Mesenteric fat pad (tissue), 1 donor: ENCODE measurements around the gene LRP5. TPM values are rescaled to one million over a fixed set of nuclear protein-coding genes. Genes with fewer than 3 reads are reported as not detected.

Experiments
- DNase-seq: peaks from one replicate; pipeline ENCODE4 v3.0.0-alpha.2; 2020; ENCODE audit warnings: low spot score
- total RNA-seq: library from RNA; stranded (reverse); fragmentation: NEBNext Ultra II Directional; extraction: Animal tissue kit (Norgen Biotek cat#: 25700); gene quantifications from one replicate; pipeline ENCODE4 v1.2.1, GENCODE V29; 2021
- donor health status: DM: yes; HTN: yes; CAD: no.

Gene LRP5
- total RNA-seq, 1 donor from 2014 or later, result 59.9 TPM

DNA sequence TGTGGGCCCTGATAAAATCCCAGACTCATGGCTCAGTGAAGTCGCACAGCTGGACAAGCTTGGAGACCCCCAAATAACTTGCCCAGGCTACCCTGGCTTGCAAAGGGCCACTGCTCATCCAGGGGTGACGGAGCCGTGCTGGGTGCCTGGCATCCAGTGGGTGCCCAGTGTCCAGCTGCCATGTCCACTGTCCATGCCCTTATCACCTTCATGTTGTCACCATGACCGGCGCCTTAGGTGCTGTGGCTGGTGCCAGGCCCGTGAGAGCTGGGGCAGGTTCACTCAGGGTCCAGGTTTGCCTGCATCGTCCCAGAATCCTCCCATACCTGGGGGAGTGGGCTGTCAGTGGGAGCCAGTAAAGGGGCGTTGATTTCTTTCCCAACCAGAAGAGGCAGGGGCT, 57.4 kb downstream of the LRP5 start:
- DNase-seq, result no peak

GRCh38 chr11:68370211-68371111, 58.1 kb downstream of the LRP5 start:
- DNase-seq, result no peak

- DNase-seq, result no peak
Observed at GRCh38 chr11:68371171-68372041, 59.0 kb downstream of the LRP5 start.

DNA sequence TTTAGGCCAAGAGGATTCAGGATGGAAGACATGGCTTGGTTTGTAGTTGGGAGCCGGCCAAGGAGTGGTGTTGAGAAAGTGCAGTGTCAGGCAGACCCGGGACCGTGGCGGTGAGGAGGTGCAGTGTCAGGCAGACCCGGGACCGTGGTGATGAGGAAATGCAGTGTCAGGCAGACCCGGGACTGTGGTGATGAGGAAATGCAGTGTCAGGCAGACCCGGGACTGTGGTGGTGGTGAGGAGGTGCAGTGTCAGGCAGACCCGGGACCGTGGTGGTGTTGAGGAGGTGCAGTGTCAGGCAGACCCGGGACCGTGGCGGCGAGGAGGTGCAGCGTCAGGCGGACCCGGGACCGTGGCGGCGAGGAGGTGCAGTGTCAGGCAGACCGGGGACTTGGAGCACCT, 59.7 kb downstream of the LRP5 start:
- no peak for DNase-seq

- no peak for DNase-seq
Observed at GRCh38 chr11:68372625-68373024, 60.2 kb downstream of the LRP5 start.

GRCh38 chr11:68373189-68373814, 60.9 kb downstream of the LRP5 start:
- DNase-seq, result no peak

GRCh38 chr11:68373815-68374501, 61.6 kb downstream of the LRP5 start:
- DNase-seq, result no peak

DNA sequence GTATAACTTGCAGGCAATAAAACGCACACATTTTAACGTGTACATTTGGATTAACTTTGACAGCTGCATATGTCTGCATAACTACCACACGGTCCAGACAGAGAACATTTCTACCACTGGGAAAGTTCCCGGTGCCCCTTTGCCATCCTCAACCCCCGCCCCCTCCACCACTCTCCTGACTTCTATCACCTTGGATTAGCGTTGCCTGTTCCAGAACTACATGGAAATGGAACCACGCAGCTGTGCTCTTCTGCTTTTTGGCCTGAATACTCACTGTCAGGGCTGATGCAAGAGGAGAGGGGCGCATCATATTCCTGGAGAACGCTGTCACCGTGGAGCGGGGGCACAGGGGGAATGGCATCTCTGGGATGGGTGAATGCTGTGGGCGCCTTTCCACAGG, 62.1 kb downstream of the LRP5 start:
- no peak for DNase-seq

DNA sequence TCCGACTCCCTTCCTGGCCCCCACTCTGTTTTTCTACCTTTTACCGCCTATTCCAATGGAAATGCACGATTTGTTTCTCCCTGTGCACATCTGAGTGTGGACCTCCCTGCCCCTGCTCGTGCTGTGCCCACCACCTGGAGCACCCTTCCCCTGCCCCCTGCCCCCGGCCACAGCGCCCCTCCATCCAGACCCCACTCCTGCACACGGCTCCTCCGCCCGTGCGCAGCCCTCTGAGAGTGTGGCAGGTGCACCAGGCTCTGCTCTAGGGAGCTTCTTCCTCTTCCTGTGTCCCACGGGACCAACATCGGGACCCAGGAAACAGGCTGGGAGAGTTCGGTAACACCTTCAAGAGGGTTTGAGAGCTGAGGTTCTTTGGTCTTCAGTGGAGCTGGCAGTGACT, 62.9 kb downstream of the LRP5 start:
- no peak for DNase-seq

- no peak for DNase-seq
Observed at GRCh38 chr11:68375766-68376165, 63.4 kb downstream of the LRP5 start.

DNA sequence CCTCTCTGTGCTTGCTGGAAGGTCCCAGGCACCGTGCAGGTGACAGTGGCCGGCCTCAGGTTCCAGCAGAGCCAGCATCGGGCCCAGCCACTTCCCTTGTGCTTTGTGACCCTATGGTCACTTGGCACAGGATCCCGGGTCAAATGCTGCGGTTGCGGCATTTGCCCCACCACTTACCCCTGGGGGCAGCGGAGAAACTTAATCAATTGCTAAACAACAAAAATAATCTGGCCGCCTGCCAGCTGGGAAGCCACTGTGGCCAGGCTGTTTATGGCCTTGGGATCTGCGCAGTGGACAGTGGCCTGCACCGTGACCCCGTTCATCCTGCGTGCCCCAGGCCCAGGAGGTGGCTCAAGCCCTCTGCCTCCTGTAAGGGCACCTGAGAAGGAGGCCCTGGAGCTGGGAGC, 65.0 kb downstream of the LRP5 start:
- DNase-seq, result no peak

DNA sequence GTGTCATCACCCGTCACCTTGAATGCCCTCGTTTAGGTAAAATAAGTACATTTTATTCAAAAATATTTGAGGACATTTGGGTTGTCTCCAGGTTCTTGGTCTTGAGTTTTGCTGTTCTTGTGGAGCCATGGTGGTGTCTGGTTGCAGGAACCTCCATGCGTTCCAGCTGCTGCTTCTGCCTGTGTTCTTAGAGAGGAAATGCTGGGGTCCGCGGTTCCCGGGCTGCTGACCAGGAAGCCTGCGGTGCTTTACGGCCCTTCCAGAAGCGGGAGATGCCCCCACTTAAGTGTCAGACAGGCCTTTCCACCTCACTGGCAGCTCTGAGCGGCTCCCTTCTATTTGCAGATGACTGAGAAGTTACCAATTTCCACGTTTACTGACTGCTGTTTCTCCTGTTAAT, 66.8 kb downstream of the LRP5 start:
- no peak for DNase-seq

DNA sequence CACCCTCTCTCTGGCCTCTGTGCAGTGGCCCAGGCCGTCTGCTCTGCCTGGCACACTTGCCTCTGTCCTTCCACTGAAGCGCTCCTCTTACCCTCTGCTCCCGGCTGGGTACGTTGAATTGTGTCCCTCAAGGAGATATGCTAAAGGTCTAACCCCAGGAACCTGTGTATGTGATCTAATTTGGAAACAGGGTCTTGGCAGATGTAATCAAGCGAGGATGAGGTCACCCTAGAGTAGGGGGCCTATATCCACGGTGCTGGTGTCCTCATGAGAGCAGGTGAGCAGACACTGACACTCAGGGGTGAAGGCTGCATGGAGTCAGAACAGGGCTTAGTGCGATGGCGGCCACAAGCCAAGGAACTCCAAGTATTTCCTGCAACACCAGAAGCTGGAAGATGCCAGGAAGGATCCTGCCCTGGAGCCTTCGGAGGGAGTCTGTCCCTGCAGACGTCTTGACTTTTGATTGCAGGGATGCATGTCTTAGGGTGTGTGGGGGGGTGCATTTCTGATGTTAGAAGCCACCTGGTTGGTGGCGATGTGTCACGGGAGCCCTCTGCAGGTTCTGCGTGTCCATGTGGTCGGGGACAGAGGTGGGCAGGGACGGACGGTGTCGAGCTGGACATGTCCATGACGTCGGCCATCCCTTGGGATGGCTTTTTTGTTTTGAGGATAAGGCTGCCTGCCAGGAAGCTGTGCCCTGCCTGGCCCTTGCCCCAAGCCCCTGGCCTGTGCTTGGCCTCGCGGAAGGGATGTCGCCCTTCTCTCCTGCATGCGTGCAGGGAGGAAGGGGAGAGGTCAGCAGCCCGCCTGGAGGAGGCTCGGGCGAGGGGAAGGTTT, 68.6 kb downstream of the LRP5 start:
- no peak for DNase-seq

GRCh38 chr11:68381716-68382115, 69.3 kb downstream of the LRP5 start:
- DNase-seq, result no peak

DNA sequence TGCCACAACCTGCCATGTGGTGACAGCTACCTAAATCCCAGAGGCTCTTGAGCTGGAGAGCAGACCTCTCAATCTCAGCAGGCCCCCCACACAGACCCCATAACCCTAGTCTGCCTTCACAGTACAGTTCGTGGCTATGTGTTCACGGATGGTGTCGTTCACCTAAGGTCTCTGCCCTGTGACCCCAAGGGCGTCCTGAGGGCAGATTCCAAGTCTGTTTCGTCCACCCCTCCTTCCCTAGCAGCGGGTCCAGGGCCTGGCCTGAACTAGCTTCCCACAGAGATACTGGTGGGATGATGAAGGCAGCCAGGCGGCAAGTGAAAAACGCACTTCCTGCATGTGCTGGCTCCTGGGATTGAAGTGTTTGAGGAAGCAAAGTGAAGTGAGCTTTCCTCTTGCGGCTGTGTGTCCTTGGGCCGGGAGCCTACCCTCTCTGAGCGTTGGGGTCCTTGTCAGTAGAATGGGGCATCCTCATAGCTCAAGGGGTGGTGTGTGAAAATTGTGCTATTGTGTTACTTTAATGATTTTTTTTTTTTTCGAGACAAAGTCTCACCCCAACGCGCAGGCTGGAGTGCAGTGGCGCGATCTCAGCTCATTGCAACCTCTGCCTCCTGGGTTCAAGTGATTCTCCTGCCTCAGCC, 70.1 kb downstream of the LRP5 start:
- no peak for DNase-seq

- DNase-seq, result no peak
Observed at GRCh38 chr11:68383976-68384501, 71.6 kb downstream of the LRP5 start.

DNA sequence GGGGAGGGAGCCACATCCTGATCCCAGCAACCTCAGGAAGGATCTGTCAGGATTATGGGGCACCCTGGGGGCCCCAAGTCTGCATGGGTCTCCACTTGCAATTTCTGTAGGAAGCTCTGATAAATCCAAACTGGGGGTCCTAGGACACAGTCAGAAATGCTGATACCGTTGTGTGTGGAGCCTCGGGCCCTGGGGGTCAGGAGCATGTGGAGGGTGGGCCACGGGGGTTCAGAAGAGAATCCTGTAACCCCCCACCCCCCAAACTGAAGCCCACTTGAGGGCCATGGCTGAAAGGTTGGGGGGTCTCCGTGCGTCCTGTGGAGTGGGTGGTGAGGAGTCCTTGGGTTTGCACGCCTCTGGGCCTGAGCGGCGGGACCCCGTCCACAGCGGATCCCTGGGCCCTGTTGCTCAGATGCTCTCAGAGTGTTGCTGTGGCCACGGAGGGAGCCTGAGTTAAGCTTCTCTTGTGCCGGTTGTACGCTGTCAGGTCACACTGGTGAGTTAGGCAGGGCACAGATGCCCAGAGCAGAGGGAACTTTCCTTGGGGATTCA, 72.2 kb downstream of the LRP5 start:
- DNase-seq, result no peak

GRCh38 chr11:68385128-68385527, 72.7 kb downstream of the LRP5 start:
- DNase-seq, result no peak

DNA sequence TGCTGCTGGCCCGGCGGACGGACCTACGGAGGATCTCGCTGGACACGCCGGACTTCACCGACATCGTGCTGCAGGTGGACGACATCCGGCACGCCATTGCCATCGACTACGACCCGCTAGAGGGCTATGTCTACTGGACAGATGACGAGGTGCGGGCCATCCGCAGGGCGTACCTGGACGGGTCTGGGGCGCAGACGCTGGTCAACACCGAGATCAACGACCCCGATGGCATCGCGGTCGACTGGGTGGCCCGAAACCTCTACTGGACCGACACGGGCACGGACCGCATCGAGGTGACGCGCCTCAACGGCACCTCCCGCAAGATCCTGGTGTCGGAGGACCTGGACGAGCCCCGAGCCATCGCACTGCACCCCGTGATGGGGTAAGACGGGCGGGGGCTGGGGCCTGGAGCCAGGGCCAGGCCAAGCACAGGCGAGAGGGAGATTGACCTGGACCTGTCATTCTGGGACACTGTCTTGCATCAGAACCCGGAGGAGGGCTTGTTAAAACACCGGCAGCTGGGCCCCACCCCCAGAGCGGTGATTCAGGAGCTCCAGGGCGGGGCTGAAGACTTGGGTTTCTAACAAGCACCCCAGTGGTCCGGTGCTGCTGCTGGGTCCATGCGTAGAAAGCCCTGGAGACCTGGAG, 74.1 kb downstream of the LRP5 start:
- DNase-seq, result no peak
